ENCODE results near the gene ARID3A. TPM values are rescaled to one million over a fixed set of nuclear protein-coding genes. Genes with fewer than 3 reads are reported as not detected.

ARID3A gene
- total and polyA plus RNA-seq, 12 donors = 3.0 to 11.7 (median 5.0) TPM

- Histone ChIP-seq H3K27ac (peak overlapping the region in 3 of 10 donors; percentile 15 to 52 (median 39)), H3K4me1 (peaks cover 0 to 10% (median 0%) of the 10 kb centered on the region in 9 donors), H3K4me3 (no peak overlapping the region), H3K36me3 (peaks cover 0 to 56% (median 39%) of the 10 kb centered on the region in 9 donors), H3K9me3 (no peaks in the 10 kb centered on the region), H3K27me3 (no peaks in the 10 kb centered on the region)
- intact Hi-C loops (cut with DNase I) = no loop called here
- peak in 6 of 8 donors; percentile 1 to 53 (median 24) for ATAC-seq
- DNase-seq = no peak
- TF ChIP-seq, protein P1, sequence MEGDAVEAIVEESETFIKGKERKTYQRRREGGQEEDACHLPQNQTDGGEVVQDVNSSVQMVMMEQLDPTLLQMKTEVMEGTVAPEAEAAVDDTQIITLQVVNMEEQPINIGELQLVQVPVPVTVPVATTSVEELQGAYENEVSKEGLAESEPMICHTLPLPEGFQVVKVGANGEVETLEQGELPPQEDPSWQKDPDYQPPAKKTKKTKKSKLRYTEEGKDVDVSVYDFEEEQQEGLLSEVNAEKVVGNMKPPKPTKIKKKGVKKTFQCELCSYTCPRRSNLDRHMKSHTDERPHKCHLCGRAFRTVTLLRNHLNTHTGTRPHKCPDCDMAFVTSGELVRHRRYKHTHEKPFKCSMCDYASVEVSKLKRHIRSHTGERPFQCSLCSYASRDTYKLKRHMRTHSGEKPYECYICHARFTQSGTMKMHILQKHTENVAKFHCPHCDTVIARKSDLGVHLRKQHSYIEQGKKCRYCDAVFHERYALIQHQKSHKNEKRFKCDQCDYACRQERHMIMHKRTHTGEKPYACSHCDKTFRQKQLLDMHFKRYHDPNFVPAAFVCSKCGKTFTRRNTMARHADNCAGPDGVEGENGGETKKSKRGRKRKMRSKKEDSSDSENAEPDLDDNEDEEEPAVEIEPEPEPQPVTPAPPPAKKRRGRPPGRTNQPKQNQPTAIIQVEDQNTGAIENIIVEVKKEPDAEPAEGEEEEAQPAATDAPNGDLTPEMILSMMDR (IDR thresholded peaks at IDR 0.05) = no peak
- 74 to 83% methylated on average over 85 to 92 of the region's 92 CpGs for WGBS, 2 donors
Measured at GRCh38 chr19:1009041-1009980, 83.5 kb downstream of the ARID3A start.

DNA sequence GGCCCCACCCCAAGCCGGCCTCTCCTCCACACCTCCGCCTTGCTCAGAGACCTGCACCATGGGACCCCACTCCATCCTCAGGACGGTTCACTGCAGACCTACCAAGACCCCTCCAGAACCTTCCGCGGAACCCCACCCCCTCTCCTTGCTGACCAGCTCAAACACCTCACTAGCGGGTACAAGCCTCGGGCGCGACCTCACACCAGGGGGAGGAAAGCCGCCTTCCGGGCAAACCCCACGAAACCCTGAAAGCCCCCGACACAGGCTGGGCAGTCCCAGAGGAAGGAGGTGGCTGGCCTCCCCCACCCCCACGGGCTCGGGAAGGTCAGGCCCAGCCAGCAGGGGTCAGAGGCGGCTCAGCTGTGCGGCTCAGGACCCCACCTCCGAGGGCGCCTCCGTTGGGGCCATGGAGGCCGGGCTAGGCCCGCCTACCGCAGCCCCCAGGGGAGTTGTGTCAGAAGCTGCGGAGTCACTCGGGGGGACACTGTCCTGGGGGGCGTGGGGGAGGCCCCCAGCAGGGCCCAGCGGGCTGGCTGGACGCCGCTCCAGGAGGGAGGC, 84.2 kb downstream of the ARID3A start:
- WGBS, 2 donors = 81 to 85% methylated on average over 29 of the region's 29 CpGs
- Histone ChIP-seq H3K36me3 (peaks cover 0 to 63% (median 39%) of the 10 kb centered on the region in 9 donors), H3K9me3 (no peaks in the 10 kb centered on the region), H3K27me3 (no peaks in the 10 kb centered on the region), H3K4me3 (no peak overlapping the region), H3K4me1 (peaks cover 1 to 18% (median 5%) of the 10 kb centered on the region in 9 donors), H3K27ac (peak overlapping the region in 1 of 10 donors; percentile 15)
- peak in 1 of 8 donors; percentile 9 for ATAC-seq
- intact Hi-C loops (cut with DNase I) = no loop called here
- TF ChIP-seq, protein P1 (IDR thresholded peaks at IDR 0.05) = no peak
- no peak for DNase-seq

DNA sequence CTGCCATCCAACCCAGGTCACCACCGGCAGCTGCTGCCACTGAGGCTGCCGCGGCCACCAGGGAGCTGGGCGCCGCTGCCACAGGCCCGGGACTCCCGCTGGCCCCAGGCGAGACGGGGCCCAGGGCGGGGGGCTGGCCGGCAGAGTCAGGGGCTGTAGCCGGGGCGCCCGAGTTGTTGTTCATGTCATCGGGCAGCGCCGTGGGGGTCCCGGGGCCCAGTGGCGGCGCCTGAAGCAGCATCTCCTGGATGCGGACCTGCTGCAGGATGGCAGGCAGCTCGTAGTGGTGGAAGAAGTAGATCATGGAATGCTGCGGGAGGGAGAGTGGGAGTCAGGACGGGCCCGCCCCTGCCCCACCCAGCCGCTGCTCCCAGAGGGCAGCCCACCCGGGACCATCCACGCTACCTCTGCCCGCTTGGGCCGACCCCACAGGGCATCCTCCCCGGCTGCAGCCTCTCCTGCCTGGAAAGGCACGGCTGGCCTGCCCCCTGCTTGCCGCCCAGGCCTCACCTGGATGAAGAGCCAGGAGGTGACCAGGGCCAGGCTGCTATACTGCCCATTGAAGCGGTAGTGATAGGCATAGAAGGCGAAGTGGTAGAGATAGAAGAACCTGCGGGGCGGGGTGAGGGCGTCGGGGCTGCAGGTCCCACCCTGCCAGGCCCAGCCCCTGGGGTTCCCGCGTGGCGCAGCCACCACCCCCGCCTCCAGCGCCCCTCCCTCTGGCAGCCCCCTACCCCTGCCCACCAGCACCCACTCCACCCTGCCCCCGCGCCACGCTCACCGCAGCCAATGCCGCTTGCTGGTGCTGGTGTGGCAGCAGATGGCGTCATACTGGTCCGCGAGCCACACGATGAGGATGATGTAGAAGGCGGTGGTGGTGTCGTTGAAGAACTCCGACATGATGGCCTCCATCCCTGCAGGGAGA, 85.0 kb downstream of the ARID3A start:
- 93 to 96% methylated on average over 53 to 56 of the region's 56 CpGs for WGBS, 2 donors
- peaks cover 0 to 67% (median 39%) of the 10 kb centered on the region in 9 donors for H3K36me3 ChIP-seq
- intact Hi-C loops (cut with DNase I) = no loop called here

More for the DNA sequence above, 85.0 kb downstream of the ARID3A start:
- Histone ChIP-seq H3K4me3 (no peak overlapping the region), H3K9me3 (no peaks in the 10 kb centered on the region), H3K4me1 (peaks cover 9 to 26% (median 13%) of the 10 kb centered on the region in 9 donors), H3K27ac (no peak overlapping the region), H3K27me3 (no peaks in the 10 kb centered on the region)
- TF ChIP-seq, protein P1 (IDR thresholded peaks at IDR 0.05) = no peak
- ATAC-seq (no peak), DNase-seq (no peak)

Measured in heart right ventricle (tissue), 16 donors.